DND-41 (cell line): Measurements from ENCODE around the gene VSX1.

Experiments
- ATAC-seq: fragments of 200-7000 bp; cut with Tn5 transposase; 3 replicates; pipeline ENCODE4 v1.9.1; 2021; ENCODE audit warnings: low read depth; ENCODE audit not compliant: insufficient read depth
- DNase-seq: peaks from one replicate; pipeline ENCODE4 v3.0.0-alpha.2; 2020
- H2AFZ ChIP-seq: 2 replicates; pipeline ENCODE4 v1.6.0; 2012; ENCODE audit warnings: low read depth, low read length
- H3K27ac ChIP-seq: 2 replicates; pipeline ENCODE4 v1.5.1; 2012; ENCODE audit warnings: low read length, inconsistent platforms
- H3K27me3 ChIP-seq: fragments of 200-600 bp; sonication (generic); 2 replicates; pipeline ENCODE4 v1.6.0; 2012; ENCODE audit warnings: low read length, mild to moderate bottlenecking, inconsistent platforms; ENCODE audit not compliant: insufficient read depth, poor library complexity
- H3K36me3 ChIP-seq: 2 replicates; pipeline ENCODE4 v1.5.1; 2012; ENCODE audit warnings: low read length, inconsistent platforms; ENCODE audit not compliant: insufficient read depth
- H3K4me1 ChIP-seq: 2 replicates; pipeline ENCODE4 v1.5.1; 2012; ENCODE audit warnings: mild to moderate bottlenecking, low read length; ENCODE audit not compliant: insufficient read depth
- H3K4me2 ChIP-seq: 2 replicates; pipeline ENCODE4 v1.6.0; 2012; ENCODE audit warnings: mild to moderate bottlenecking, moderate library complexity, low read length, inconsistent platforms; ENCODE audit not compliant: insufficient read depth
- H3K4me3 ChIP-seq, 2 experiments: fragments of 200-600 bp in 1 of 2; shearing (Covaris generic) in 1 of 2; 2 replicates each; pipeline ENCODE4 v1.5.1; 2012 to 2016; ENCODE audit warnings: inconsistent platforms in 2 of 2, low read length in 2 of 2, mild to moderate bottlenecking in 2 of 2, low read depth in 1 of 2, moderate library complexity in 1 of 2
- H3K79me2 ChIP-seq: 2 replicates; pipeline ENCODE4 v1.6.0; 2012; ENCODE audit warnings: low read length, inconsistent platforms; ENCODE audit not compliant: insufficient read depth
- H3K9ac ChIP-seq: 2 replicates; pipeline ENCODE4 v1.6.0; 2012; ENCODE audit warnings: low read depth, mild to moderate bottlenecking, inconsistent platforms, low read length, moderate library complexity
- H3K9me3 ChIP-seq: 2 replicates; pipeline ENCODE4 v1.5.1; 2012; ENCODE audit warnings: low read length, moderate library complexity, mild to moderate bottlenecking, inconsistent platforms; ENCODE audit not compliant: insufficient read depth, severe bottlenecking
- H4K20me1 ChIP-seq: 2 replicates; pipeline ENCODE4 v1.6.0; 2012; ENCODE audit warnings: low read length; ENCODE audit not compliant: insufficient read depth
- EZH2 ChIP-seq: IDR thresholded peaks from 3 replicates; pipeline ENCODE4 v1.6.1; 2012; ENCODE audit warnings: borderline replicate concordance, low read depth, mild to moderate bottlenecking, moderate library complexity, low read length, inconsistent platforms; ENCODE audit not compliant: severe bottlenecking
- TF ChIP-seq, protein P1 (sequence below): IDR thresholded peaks from 2 replicates; pipeline ENCODE4 v1.5.1; 2012; ENCODE audit warnings: borderline replicate concordance, low read length, moderate library complexity, mild to moderate bottlenecking; ENCODE audit not compliant: poor library complexity, severe bottlenecking; ENCODE audit errors: extremely low read depth

Gene VSX1

DNA sequence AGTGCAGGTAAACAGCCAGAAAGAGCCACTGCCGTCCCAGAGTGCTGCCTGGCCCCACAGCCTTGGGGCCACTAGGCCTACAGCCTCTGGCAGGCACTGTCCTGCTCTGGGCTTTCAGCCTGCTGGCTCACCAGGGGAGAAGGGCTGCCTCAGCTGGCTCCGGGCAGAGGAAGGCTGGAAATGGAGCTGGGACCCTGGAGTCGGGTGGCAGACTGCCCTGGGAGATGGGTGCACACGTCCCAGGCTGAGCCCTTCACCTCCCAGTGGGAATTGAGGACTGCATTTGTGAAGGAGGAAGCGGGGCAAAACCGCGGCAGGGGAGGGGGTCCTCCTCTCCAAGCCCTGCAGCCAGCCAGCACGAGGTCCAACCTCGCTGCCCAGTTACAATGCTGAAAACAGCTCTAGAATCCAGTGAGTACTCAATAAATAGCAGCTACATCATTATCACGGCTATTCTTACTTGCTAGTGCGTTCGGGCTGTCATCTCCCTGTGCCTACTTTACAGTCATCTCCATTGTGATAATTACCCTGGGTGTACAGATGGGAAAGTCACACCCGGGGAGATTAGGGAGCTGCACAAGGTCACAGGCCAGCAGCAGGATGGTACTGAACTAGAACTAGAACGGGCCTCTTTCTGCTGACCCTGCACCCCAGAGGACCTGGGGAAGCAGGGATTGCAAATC is 37.1 kb downstream of the VSX1 start:
- H3K9ac ChIP-seq = no peak overlapping the region
- DNase-seq (no peak), ATAC-seq (no peak)
- peaks cover 23% of the 10 kb centered on the region for H3K4me1 ChIP-seq
- peak overlapping the region; percentile 27; the same call in 1 of the 2 replicates for H3K27ac ChIP-seq
- peaks cover 53% of the 10 kb centered on the region for H3K36me3 ChIP-seq
- H3K27me3 ChIP-seq = no peaks in the 10 kb centered on the region
- H3K9me3 ChIP-seq = no peaks in the 10 kb centered on the region
- H2AFZ ChIP-seq = no peak overlapping the region
- no peak overlapping the region for H3K4me2 ChIP-seq
- no peak for TF ChIP-seq EZH2
- no peak overlapping the region for H3K4me3 ChIP-seq
- H3K79me2 ChIP-seq = peaks cover 46% of the 10 kb centered on the region
- peaks cover 32% of the 10 kb centered on the region for H4K20me1 ChIP-seq

DNA sequence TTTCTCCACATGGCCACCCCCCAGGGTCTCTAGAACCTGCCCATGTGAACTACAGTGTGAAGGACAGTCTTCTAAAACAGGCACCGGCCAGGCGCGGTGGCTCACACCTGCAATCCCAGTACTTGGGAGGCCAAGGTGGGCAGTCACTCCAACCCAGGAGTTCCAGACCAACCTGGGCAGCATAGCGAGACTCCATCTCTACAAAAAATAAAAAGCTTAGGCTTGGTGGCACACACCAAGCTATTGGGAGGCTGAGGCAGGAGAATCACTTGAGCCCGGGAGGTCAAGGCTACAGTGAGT is 37.7 kb downstream of the VSX1 start:
- Histone ChIP-seq H2AFZ (no peak overlapping the region), H3K9ac (peak overlapping the region; percentile 47; the same call in 1 of the 2 replicates), H3K4me2 (no peak overlapping the region), H3K79me2 (peaks cover 45% of the 10 kb centered on the region), H3K4me3 (no peak overlapping the region), H3K36me3 (peaks cover 53% of the 10 kb centered on the region), H4K20me1 (peaks cover 30% of the 10 kb centered on the region; the same call in 1 of the 2 replicates), H3K9me3 (no peaks in the 10 kb centered on the region), H3K4me1 (peaks cover 23% of the 10 kb centered on the region), H3K27me3 (no peaks in the 10 kb centered on the region), H3K27ac (peak overlapping the region; percentile 90)
- TF ChIP-seq EZH2 = no peak
- TF ChIP-seq, protein P1, sequence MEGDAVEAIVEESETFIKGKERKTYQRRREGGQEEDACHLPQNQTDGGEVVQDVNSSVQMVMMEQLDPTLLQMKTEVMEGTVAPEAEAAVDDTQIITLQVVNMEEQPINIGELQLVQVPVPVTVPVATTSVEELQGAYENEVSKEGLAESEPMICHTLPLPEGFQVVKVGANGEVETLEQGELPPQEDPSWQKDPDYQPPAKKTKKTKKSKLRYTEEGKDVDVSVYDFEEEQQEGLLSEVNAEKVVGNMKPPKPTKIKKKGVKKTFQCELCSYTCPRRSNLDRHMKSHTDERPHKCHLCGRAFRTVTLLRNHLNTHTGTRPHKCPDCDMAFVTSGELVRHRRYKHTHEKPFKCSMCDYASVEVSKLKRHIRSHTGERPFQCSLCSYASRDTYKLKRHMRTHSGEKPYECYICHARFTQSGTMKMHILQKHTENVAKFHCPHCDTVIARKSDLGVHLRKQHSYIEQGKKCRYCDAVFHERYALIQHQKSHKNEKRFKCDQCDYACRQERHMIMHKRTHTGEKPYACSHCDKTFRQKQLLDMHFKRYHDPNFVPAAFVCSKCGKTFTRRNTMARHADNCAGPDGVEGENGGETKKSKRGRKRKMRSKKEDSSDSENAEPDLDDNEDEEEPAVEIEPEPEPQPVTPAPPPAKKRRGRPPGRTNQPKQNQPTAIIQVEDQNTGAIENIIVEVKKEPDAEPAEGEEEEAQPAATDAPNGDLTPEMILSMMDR = no peak
- no peak for DNase-seq
- ATAC-seq = no peak

DNA sequence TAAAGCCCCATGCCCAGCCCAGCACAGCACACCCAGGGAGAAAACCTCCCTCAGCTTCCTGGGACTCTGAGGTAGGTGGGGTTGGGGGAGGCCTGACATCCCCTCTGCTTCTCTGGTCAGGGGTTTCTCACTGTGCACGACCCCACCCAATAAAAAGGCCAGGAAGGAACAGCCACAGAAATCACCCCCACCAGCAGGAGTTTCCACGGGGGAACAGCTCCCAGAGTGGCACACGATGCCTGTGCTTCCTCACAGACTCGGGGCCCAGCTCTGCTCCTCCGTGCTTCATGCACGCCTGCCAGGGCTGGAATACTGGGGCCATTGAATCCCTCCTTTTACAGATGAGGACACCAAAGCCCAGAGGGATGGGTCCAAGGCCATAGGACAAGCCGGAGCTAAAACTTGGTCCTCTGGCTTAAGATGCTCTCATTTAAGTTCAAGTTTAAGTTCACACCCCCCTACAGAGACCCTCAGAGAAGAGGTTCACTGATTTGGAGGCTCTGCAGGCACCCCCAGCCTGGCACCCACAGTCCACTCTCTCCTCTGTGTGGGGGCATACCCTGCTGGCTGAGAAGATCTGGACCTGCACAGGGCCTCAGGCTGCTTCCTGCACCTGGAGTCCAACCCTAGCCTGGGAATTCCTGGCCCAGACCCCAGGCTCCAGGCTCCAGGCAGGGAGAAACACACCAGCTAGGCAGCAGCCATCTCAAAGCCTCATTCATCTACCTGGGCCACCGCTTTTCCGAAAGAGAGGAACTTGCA is 38.3 kb downstream of the VSX1 start:
- peak overlapping the region; percentile 38; the same call in 1 of the 2 replicates for H2AFZ ChIP-seq
- H3K4me1 ChIP-seq = peaks cover 25% of the 10 kb centered on the region
- H3K36me3 ChIP-seq = peaks cover 55% of the 10 kb centered on the region
- no peak for ATAC-seq
- peaks cover 45% of the 10 kb centered on the region for H3K79me2 ChIP-seq
- TF ChIP-seq, protein P1 = no peak
- no peak for TF ChIP-seq EZH2
- H3K4me2 ChIP-seq = peak overlapping the region; percentile 59
- no peaks in the 10 kb centered on the region for H3K27me3 ChIP-seq
- peaks cover 28% of the 10 kb centered on the region for H4K20me1 ChIP-seq
- DNase-seq = no peak
- H3K9me3 ChIP-seq = no peaks in the 10 kb centered on the region
- peak overlapping the region; percentile 47 for H3K9ac ChIP-seq
- peak overlapping the region; percentile 90 for H3K27ac ChIP-seq
- H3K4me3 ChIP-seq = peak overlapping the region in 1 of 2 experiments; percentile 8; a peak in 1 of 4 replicates
